Measurements from ENCODE around the gene PROM1. TPM values are rescaled to one million over a fixed set of nuclear protein-coding genes. Genes with fewer than 3 reads are reported as not detected.

Gene PROM1
- polyA plus RNA-seq, 4 donors, result 31.9 to 44.8 (median 39.3) TPM

- DNase-seq (ENCODE audit: low read depth in 4 of 4, low spot score in 3 of 4), result no peak
Observed at GRCh38 chr4:15921592-15921932, 162.3 kb downstream of the PROM1 start.

- DNase-seq (ENCODE audit: low read depth in 4 of 4, low spot score in 3 of 4), result no peak
Observed at GRCh38 chr4:15920723-15921591, 162.9 kb downstream of the PROM1 start.

- DNase-seq (ENCODE audit: low read depth in 4 of 4, low spot score in 3 of 4), result no peak
Observed at GRCh38 chr4:15918484-15919129, 165.2 kb downstream of the PROM1 start.

Other genes starting within 250 kb of the PROM1 start
- under 1 TPM; 0.12 to 0.33 (median 0.20) TPM for gene FGFBP1, start 145.3 kb downstream of the PROM1 start, polyA plus RNA-seq (ENCODE audit: insufficient read length in 4 of 4)
- gene FGFBP2, start 120.8 kb downstream of the PROM1 start, polyA plus RNA-seq (ENCODE audit: insufficient read length in 4 of 4), result under 1 TPM; 0.13 to 0.44 (median 0.23) TPM
- gene TAPT1, start 142.4 kb upstream of the PROM1 start, polyA plus RNA-seq (ENCODE audit: insufficient read length in 4 of 4), result 10 to 100 TPM; 33.7 to 42.6 (median 40.3) TPM